Caco-2 (cell line): Measurements from ENCODE around the gene TPSB2. TPM values are rescaled to one million over a fixed set of nuclear protein-coding genes. Genes with fewer than 3 reads are reported as not detected.

Source experiments
- BruUV-seq: library from RNA; stranded (reverse); fragments of 400-500 nt; replicated peaks from 2 replicates; lab custom pipeline; 2021; lab: Mats Ljungman, UMichigan
- CTCF ChIA-PET: fragments of 300-600 bp; sonication (Branson Sonifier 250); formaldehyde crosslinking; loops from one replicate; lab custom pipeline; 2022; ENCODE audit warnings: antibody characterized with exemption; lab: Charles Lee
- POLR2A ChIA-PET: fragments of 300-600 bp; sonication (Branson Sonifier 250); formaldehyde crosslinking; loops from one replicate; lab custom pipeline; 2022; ENCODE audit warnings: antibody characterized with exemption; lab: Charles Lee
- DNase-seq, 2 experiments: peaks; one replicate each; pipeline versions ENCODE4 v3.0.0 to v3.0.0-alpha.2; 2020 to 2022
- H3K27me3 ChIP-seq: replicated peaks from 2 replicates; pipeline ENCODE4 v1.6.0; 2011; ENCODE audit warnings: low read length; ENCODE audit not compliant: control insufficient read depth, insufficient read depth
- H3K36me3 ChIP-seq: 2 replicates; pipeline ENCODE4 v1.5.1; 2011; ENCODE audit warnings: low read length; ENCODE audit not compliant: control insufficient read depth, insufficient read depth
- H3K4me1 ChIP-seq: fragments of 250-450 bp; sonication (Bioruptor Pico); 2 replicates; pipeline ENCODE4 v1.5.1; 2020; ENCODE audit warnings: mild to moderate bottlenecking
- H3K4me3 ChIP-seq: 2 replicates; pipeline ENCODE4 v1.5.1; 2011; ENCODE audit warnings: low read depth, mild to moderate bottlenecking, control low read depth, low read length
- H3K9me3 ChIP-seq: fragments of 250-450 bp; sonication (Bioruptor Pico); 2 replicates; pipeline ENCODE4 v1.5.1; 2020; ENCODE audit warnings: mild to moderate bottlenecking, moderate library complexity
- H3K27ac Mint-ChIP-seq: one replicate; pipeline ENCODE4 v1.8.0; 2022; ENCODE audit warnings: mixed read lengths; ENCODE audit not compliant: unreplicated experiment
- H3K27me3 Mint-ChIP-seq: one replicate; pipeline ENCODE4 v1.8.0; 2022; ENCODE audit warnings: mixed read lengths; ENCODE audit not compliant: insufficient read depth, unreplicated experiment
- H3K36me3 Mint-ChIP-seq: one replicate; pipeline ENCODE4 v1.8.0; 2022; ENCODE audit warnings: mild to moderate bottlenecking, mixed read lengths; ENCODE audit not compliant: insufficient read depth, unreplicated experiment
- H3K4me1 Mint-ChIP-seq: one replicate; pipeline ENCODE4 v1.8.0; 2022; ENCODE audit warnings: low read depth, mixed read lengths; ENCODE audit not compliant: unreplicated experiment
- H3K4me3 Mint-ChIP-seq: one replicate; pipeline ENCODE4 v1.8.0; 2022; ENCODE audit warnings: mild to moderate bottlenecking, moderate library complexity, mixed read lengths; ENCODE audit not compliant: unreplicated experiment
- H3K9me3 Mint-ChIP-seq: one replicate; pipeline ENCODE4 v1.8.0; 2022; ENCODE audit warnings: mixed read lengths; ENCODE audit not compliant: unreplicated experiment
- intact Hi-C: fragments of 100-400 bp; cut with micrococcal nuclease; formaldehyde crosslinking; loops from one replicate; pipeline ENCODE4 v1.10.0; 2022; ENCODE audit not compliant: unreplicated experiment
- total RNA-seq: library from RNA; stranded (reverse); gene quantifications from 2 replicates; pipeline ENCODE4 v1.2.3, GENCODE V29; 2022
- TF ChIP-seq, protein P1 (sequence below), 2 experiments: fragments of 200-600 bp in 1 of 2; IDR thresholded peaks; 1 replicate in 1 of 2; 2 replicates in 1 of 2; pipeline versions ENCODE4 v1.5.1 to v1.8.0; 2011 to 2022; ENCODE audit warnings: antibody characterized with exemption in 1 of 2, control low read depth in 1 of 2, inconsistent platforms in 1 of 2, low read depth in 1 of 2, low read length in 1 of 2, mild to moderate bottlenecking in 1 of 2, moderate library complexity in 1 of 2; ENCODE audit not compliant: insufficient read depth in 1 of 2, severe bottlenecking in 1 of 2, unreplicated experiment in 1 of 2

Gene TPSB2
- total RNA-seq, 1 experiment from 2014 or later, result not detected

DNA sequence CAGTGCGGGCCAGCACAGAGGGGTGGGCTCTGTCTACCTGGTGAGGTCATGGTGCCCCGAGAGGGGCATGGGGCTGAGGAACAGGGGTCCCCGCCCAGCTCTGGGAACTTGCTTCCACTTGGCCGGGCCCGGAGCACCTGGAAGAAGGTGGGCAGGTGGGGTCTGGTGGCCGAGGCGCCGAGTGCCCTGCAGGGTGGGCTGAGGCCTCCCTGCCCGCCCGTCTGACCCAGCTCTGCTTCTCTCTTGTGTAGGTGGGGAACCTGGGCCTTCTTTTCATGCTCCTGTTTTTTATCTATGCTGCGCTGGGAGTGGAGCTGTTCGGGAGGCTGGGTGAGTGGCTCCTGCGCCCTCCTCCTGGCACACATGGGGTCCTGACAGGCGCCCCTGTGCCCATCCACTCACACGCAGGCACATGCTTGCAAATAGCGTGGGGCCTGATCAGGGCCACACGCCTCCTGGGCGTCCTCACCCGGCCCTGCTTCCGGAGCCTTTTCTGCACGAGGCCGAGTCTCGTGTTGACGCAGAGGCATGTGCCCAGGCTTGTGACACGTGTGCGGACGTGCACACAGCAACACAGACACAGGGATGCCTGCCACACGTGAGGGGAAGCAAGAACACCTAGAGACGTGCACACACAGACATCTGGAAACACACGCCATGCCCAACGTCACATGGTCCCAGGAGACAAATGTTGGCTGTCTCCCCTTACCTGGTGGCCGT lies 13.1 kb downstream of the TPSB2 start:
- intact Hi-C loops, result no loop called here
- no TSS peak for BruUV-seq
- CTCF ChIA-PET, result no interaction called here
- TF ChIP-seq, protein P1, sequence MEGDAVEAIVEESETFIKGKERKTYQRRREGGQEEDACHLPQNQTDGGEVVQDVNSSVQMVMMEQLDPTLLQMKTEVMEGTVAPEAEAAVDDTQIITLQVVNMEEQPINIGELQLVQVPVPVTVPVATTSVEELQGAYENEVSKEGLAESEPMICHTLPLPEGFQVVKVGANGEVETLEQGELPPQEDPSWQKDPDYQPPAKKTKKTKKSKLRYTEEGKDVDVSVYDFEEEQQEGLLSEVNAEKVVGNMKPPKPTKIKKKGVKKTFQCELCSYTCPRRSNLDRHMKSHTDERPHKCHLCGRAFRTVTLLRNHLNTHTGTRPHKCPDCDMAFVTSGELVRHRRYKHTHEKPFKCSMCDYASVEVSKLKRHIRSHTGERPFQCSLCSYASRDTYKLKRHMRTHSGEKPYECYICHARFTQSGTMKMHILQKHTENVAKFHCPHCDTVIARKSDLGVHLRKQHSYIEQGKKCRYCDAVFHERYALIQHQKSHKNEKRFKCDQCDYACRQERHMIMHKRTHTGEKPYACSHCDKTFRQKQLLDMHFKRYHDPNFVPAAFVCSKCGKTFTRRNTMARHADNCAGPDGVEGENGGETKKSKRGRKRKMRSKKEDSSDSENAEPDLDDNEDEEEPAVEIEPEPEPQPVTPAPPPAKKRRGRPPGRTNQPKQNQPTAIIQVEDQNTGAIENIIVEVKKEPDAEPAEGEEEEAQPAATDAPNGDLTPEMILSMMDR (IDR thresholded peaks at IDR 0.05; ENCODE audit: insufficient read depth in 1 of 2, low read depth in 1 of 2, low read length in 1 of 2, severe bottlenecking in 1 of 2, unreplicated experiment in 1 of 2), result no peak
- Mint-ChIP-seq H3K4me1 (no peaks in the 10 kb centered on the region), H3K36me3 (no peaks in the 10 kb centered on the region), H3K27me3 (peaks cover 2% of the 10 kb centered on the region), H3K4me3 (no peak overlapping the region), H3K27ac (no peak overlapping the region), H3K9me3 (no peaks in the 10 kb centered on the region)
- Histone ChIP-seq H3K4me1 (no peaks in the 10 kb centered on the region), H3K36me3 (no peaks in the 10 kb centered on the region), H3K27me3 (no peaks in the 10 kb centered on the region), H3K4me3 (no peak overlapping the region), H3K9me3 (no peaks in the 10 kb centered on the region)
- DNase-seq, result no peak
- POLR2A ChIA-PET, result interaction anchor here (0.5 kb wide), 1 partner anchor 880 kb away, joined by 4 read pairs; no protein-coding TSS in a partner anchor

DNA sequence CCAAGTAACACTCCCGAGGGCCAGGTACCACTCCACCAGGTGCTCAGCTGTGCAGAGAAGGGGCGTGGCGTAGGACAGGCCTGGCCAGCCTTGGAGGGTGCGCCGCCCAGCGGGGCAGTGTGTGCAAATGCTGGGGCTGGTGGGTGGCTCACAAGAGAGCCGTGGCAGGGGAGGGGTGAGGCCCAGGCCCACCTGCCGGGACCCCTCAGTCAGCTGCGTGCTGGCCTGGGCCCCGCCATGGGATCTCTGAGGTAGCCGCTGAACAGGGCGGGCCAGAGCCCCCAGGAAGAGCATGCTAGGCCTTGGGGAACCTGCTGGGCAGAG lies 13.7 kb downstream of the TPSB2 start:
- no peaks in the 10 kb centered on the region for H3K27me3 ChIP-seq
- H3K27ac Mint-ChIP-seq, result no peak overlapping the region
- H3K4me1 ChIP-seq, result no peaks in the 10 kb centered on the region
- no TSS peak for BruUV-seq
- ChIA-PET CTCF (no interaction called here), POLR2A (interaction anchor here (0.5 kb wide), 1 partner anchor 879 kb away, joined by 4 read pairs; no protein-coding TSS in a partner anchor)
- no peaks in the 10 kb centered on the region for H3K9me3 Mint-ChIP-seq
- TF ChIP-seq, protein P1 (IDR thresholded peaks at IDR 0.05; ENCODE audit: insufficient read depth in 1 of 2, low read depth in 1 of 2, low read length in 1 of 2, severe bottlenecking in 1 of 2, unreplicated experiment in 1 of 2), result no peak
- no peaks in the 10 kb centered on the region for H3K9me3 ChIP-seq
- no peak overlapping the region for H3K4me3 ChIP-seq
- intact Hi-C loops, result no loop called here
- no peaks in the 10 kb centered on the region for H3K36me3 Mint-ChIP-seq
- DNase-seq, result no peak
- H3K27me3 Mint-ChIP-seq, result no peaks in the 10 kb centered on the region
- H3K36me3 ChIP-seq, result no peaks in the 10 kb centered on the region
- no peaks in the 10 kb centered on the region for H3K4me1 Mint-ChIP-seq
- H3K4me3 Mint-ChIP-seq, result no peak overlapping the region

DNA sequence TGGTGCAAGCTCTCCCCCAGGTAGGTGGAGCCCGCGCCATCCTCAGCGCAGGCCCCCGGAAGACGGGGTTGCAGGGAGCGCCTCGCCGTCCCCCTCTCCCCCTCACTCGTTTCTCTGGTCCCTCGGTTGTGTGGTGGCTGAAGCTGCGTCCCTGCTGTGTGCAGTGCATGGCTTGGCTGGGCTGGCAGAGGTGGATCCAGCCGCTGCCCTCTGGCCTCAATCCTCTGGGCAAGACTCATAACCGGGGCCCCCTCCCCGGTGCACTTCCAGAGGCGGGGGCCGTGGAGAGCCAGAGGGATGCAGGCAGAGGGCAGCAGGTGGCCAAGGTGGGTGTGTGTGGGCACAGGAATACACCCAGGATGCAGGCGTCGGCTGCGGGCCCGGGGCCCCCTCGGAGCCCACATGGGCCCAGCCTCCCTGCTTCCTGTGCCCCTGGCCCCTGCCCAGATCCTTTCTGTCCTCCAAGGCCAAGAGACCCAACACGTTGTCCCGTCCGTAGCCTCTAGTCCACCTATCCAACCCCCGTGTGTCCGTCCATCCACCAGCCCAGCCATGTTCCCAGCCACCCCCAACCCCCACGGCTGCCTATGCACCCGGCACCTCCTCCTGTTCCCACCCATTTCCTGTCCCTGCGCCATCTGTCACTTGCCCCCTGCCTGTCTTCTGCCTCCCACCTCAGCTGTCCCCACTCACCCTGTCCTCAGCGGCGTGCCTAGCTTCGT lies 14.2 kb downstream of the TPSB2 start:
- no peaks in the 10 kb centered on the region for H3K4me1 ChIP-seq
- H3K4me3 Mint-ChIP-seq, result no peak overlapping the region
- POLR2A ChIA-PET, result no interaction called here
- H3K36me3 Mint-ChIP-seq, result no peaks in the 10 kb centered on the region
- BruUV-seq, result no TSS peak
- H3K27ac Mint-ChIP-seq, result no peak overlapping the region
- DNase-seq, result no peak
- no peaks in the 10 kb centered on the region for H3K27me3 Mint-ChIP-seq
- CTCF ChIA-PET, result no interaction called here
- no peaks in the 10 kb centered on the region for H3K4me1 Mint-ChIP-seq
- intact Hi-C loops, result no loop called here
- H3K27me3 ChIP-seq, result no peaks in the 10 kb centered on the region
- no peaks in the 10 kb centered on the region for H3K9me3 Mint-ChIP-seq
- no peak overlapping the region for H3K4me3 ChIP-seq
- H3K9me3 ChIP-seq, result no peaks in the 10 kb centered on the region
- TF ChIP-seq, protein P1 (IDR thresholded peaks at IDR 0.05; ENCODE audit: insufficient read depth in 1 of 2, low read depth in 1 of 2, low read length in 1 of 2, severe bottlenecking in 1 of 2, unreplicated experiment in 1 of 2), result no peak
- H3K36me3 ChIP-seq, result no peaks in the 10 kb centered on the region
